Activated T-helper 17 cell treated with anti-CD3 and anti-CD28 coated beads, Interleukin-2, amount 50 U/mL, for 72 hours (primary cell): Measurements from ENCODE around the gene ARF1. TPM values are rescaled to one million over a fixed set of nuclear protein-coding genes. Genes with fewer than 3 reads are reported as not detected.

Experiments
- ATAC-seq: fragments of 150-1000 bp; cut with Tn5 transposase; replicated peaks from 2 replicates; pipeline ENCODE4 v1.10.0; 2021; ENCODE audit warnings: mild to moderate bottlenecking, moderate library complexity
- H3K27ac Mint-ChIP-seq: one replicate; pipeline ENCODE4 v1.8.0; 2022; ENCODE audit warnings: mixed read lengths
- H3K27me3 Mint-ChIP-seq: one replicate; pipeline ENCODE4 v1.8.0; 2022; ENCODE audit warnings: mixed read lengths
- H3K36me3 Mint-ChIP-seq: one replicate; pipeline ENCODE4 v1.8.0; 2022; ENCODE audit warnings: low read depth, mild to moderate bottlenecking, mixed read lengths
- H3K4me1 Mint-ChIP-seq: one replicate; pipeline ENCODE4 v1.8.0; 2022; ENCODE audit warnings: mixed read lengths
- H3K4me3 Mint-ChIP-seq: one replicate; pipeline ENCODE4 v1.8.0; 2022; ENCODE audit warnings: mild to moderate bottlenecking, mixed read lengths
- H3K9me3 Mint-ChIP-seq: one replicate; pipeline ENCODE4 v1.8.0; 2022; ENCODE audit warnings: mixed read lengths
- total RNA-seq, 2 donors: library from RNA; stranded (reverse); gene quantifications; one replicate each; pipeline ENCODE4 v1.2.3, GENCODE V29; 2022

Gene ARF1
- total RNA-seq, 2 donors from 2014 or later, result 288 to 364 TPM

GRCh38 chr1:228118040-228118439, 35.5 kb downstream of the ARF1 start:
- no peak overlapping the region for H3K4me3 Mint-ChIP-seq
- H3K27ac Mint-ChIP-seq, result no peak overlapping the region

GRCh38 chr1:228120351-228120750, 37.8 kb downstream of the ARF1 start:
- Mint-ChIP-seq H3K9me3 (no peaks in the 10 kb centered on the region), H3K36me3 (no peaks in the 10 kb centered on the region), H3K27ac (no peak overlapping the region), H3K4me1 (no peaks in the 10 kb centered on the region), H3K27me3 (no peaks in the 10 kb centered on the region), H3K4me3 (peak overlapping the region; percentile 42)
- ATAC-seq, result no peak

More at GRCh38 chr1:228118040-228118439, 35.5 kb downstream of the ARF1 start:
- H3K27me3 Mint-ChIP-seq, result no peaks in the 10 kb centered on the region
- ATAC-seq, result no peak
- H3K36me3 Mint-ChIP-seq, result no peaks in the 10 kb centered on the region
- no peaks in the 10 kb centered on the region for H3K9me3 Mint-ChIP-seq
- no peaks in the 10 kb centered on the region for H3K4me1 Mint-ChIP-seq

GRCh38 chr1:228120857-228121489, 38.5 kb downstream of the ARF1 start:
- Mint-ChIP-seq H3K27me3 (no peaks in the 10 kb centered on the region), H3K36me3 (no peaks in the 10 kb centered on the region), H3K27ac (peak overlapping the region; percentile 19), H3K4me3 (peak overlapping the region; percentile 42), H3K4me1 (no peaks in the 10 kb centered on the region), H3K9me3 (no peaks in the 10 kb centered on the region)
- peak; percentile 43 for ATAC-seq

GRCh38 chr1:228122921-228123441, 40.5 kb downstream of the ARF1 start:
- H3K4me3 Mint-ChIP-seq, result no peak overlapping the region
- H3K9me3 Mint-ChIP-seq, result no peaks in the 10 kb centered on the region
- no peak overlapping the region for H3K27ac Mint-ChIP-seq
- H3K4me1 Mint-ChIP-seq, result no peaks in the 10 kb centered on the region
- no peaks in the 10 kb centered on the region for H3K36me3 Mint-ChIP-seq
- ATAC-seq, result no peak
- no peaks in the 10 kb centered on the region for H3K27me3 Mint-ChIP-seq

GRCh38 chr1:228123505-228123904, 41.0 kb downstream of the ARF1 start:
- no peak for ATAC-seq
- H3K4me1 Mint-ChIP-seq, result no peaks in the 10 kb centered on the region
- no peaks in the 10 kb centered on the region for H3K9me3 Mint-ChIP-seq
- no peaks in the 10 kb centered on the region for H3K36me3 Mint-ChIP-seq
- H3K4me3 Mint-ChIP-seq, result no peak overlapping the region
- no peak overlapping the region for H3K27ac Mint-ChIP-seq
- no peaks in the 10 kb centered on the region for H3K27me3 Mint-ChIP-seq

GRCh38 chr1:228125185-228125584, 42.7 kb downstream of the ARF1 start:
- Mint-ChIP-seq H3K9me3 (no peaks in the 10 kb centered on the region), H3K4me1 (no peaks in the 10 kb centered on the region), H3K4me3 (no peak overlapping the region), H3K27ac (no peak overlapping the region), H3K36me3 (no peaks in the 10 kb centered on the region), H3K27me3 (no peaks in the 10 kb centered on the region)
- ATAC-seq, result no peak

GRCh38 chr1:228131766-228132165, 49.3 kb downstream of the ARF1 start:
- no peaks in the 10 kb centered on the region for H3K4me1 Mint-ChIP-seq
- no peaks in the 10 kb centered on the region for H3K9me3 Mint-ChIP-seq
- no peak for ATAC-seq
- no peaks in the 10 kb centered on the region for H3K27me3 Mint-ChIP-seq
- no peaks in the 10 kb centered on the region for H3K36me3 Mint-ChIP-seq
- no peak overlapping the region for H3K27ac Mint-ChIP-seq
- no peak overlapping the region for H3K4me3 Mint-ChIP-seq

- no peak for ATAC-seq
- Mint-ChIP-seq H3K27me3 (no peaks in the 10 kb centered on the region), H3K4me3 (no peak overlapping the region), H3K36me3 (no peaks in the 10 kb centered on the region), H3K9me3 (no peaks in the 10 kb centered on the region), H3K4me1 (no peaks in the 10 kb centered on the region), H3K27ac (no peak overlapping the region)
These were observed 52.1 kb downstream of the ARF1 start for GRCh38 chr1:228134591-228134990.

- Mint-ChIP-seq H3K27me3 (no peaks in the 10 kb centered on the region), H3K9me3 (no peaks in the 10 kb centered on the region), H3K4me1 (no peaks in the 10 kb centered on the region), H3K36me3 (peaks cover 21% of the 10 kb centered on the region), H3K27ac (no peak overlapping the region), H3K4me3 (no peak overlapping the region)
- no peak for ATAC-seq
These were observed 54.4 kb downstream of the ARF1 start for GRCh38 chr1:228136901-228137300.

- ATAC-seq, result no peak
- peak overlapping the region; percentile 77 for H3K27ac Mint-ChIP-seq
- H3K4me1 Mint-ChIP-seq, result peaks cover 14% of the 10 kb centered on the region
- H3K27me3 Mint-ChIP-seq, result no peaks in the 10 kb centered on the region
- H3K36me3 Mint-ChIP-seq, result peaks cover 42% of the 10 kb centered on the region
- peak overlapping the region; percentile 98 for H3K4me3 Mint-ChIP-seq
- no peaks in the 10 kb centered on the region for H3K9me3 Mint-ChIP-seq
These were observed 57.0 kb downstream of the ARF1 start for GRCh38 chr1:228139406-228139930.

- no peaks in the 10 kb centered on the region for H3K27me3 Mint-ChIP-seq
- peaks cover 14% of the 10 kb centered on the region for H3K4me1 Mint-ChIP-seq
- H3K36me3 Mint-ChIP-seq, result peaks cover 47% of the 10 kb centered on the region
- peak; percentile 92 for ATAC-seq
- H3K27ac Mint-ChIP-seq, result peak within 1 kb of the TSS; percentile 93
- no peaks in the 10 kb centered on the region for H3K9me3 Mint-ChIP-seq
- H3K4me3 Mint-ChIP-seq, result peak within 1 kb of the TSS; percentile 98
These were observed 57.6 kb downstream of the ARF1 start, which contains the start of gene GUK1 for GRCh38 chr1:228139931-228140723. Gene GUK1, plus strand, starts transcription at chr1:228140279. Its CDS starts 24 bp downstream, at chr1:228140303.

GRCh38 chr1:228140724-228141225, 58.3 kb downstream of the ARF1 start:
- Mint-ChIP-seq H3K4me3 (peak overlapping the region; percentile 98), H3K27ac (peak overlapping the region; percentile 93), H3K36me3 (peaks cover 51% of the 10 kb centered on the region), H3K4me1 (peaks cover 14% of the 10 kb centered on the region), H3K27me3 (no peaks in the 10 kb centered on the region), H3K9me3 (no peaks in the 10 kb centered on the region)
- ATAC-seq, result no peak

- no peaks in the 10 kb centered on the region for H3K9me3 Mint-ChIP-seq
- H3K27me3 Mint-ChIP-seq, result no peaks in the 10 kb centered on the region
- H3K36me3 Mint-ChIP-seq, result peaks cover 58% of the 10 kb centered on the region
- peak overlapping the region; percentile 98 for H3K4me3 Mint-ChIP-seq
- H3K4me1 Mint-ChIP-seq, result peaks cover 14% of the 10 kb centered on the region
- peak overlapping the region; percentile 93 for H3K27ac Mint-ChIP-seq
- ATAC-seq, result no peak
These were observed 58.9 kb downstream of the ARF1 start for GRCh38 chr1:228141226-228142044.

- H3K4me3 Mint-ChIP-seq, result peak overlapping the region; percentile 98
- H3K27me3 Mint-ChIP-seq, result no peaks in the 10 kb centered on the region
- no peak for ATAC-seq
- H3K4me1 Mint-ChIP-seq, result peaks cover 14% of the 10 kb centered on the region
- peaks cover 62% of the 10 kb centered on the region for H3K36me3 Mint-ChIP-seq
- peak overlapping the region; percentile 42 for H3K27ac Mint-ChIP-seq
- H3K9me3 Mint-ChIP-seq, result no peaks in the 10 kb centered on the region
These were observed 59.7 kb downstream of the ARF1 start for GRCh38 chr1:228142155-228142691.
